ES-I3 (cell line): ENCODE measurements around the gene ERO1B.

ENCODE experiments used
- H3K36me3 ChIP-seq: 2 replicates; pipeline ENCODE4 v1.6.1; 2013; ENCODE audit warnings: mild to moderate bottlenecking, low read length, control low read depth, moderate library complexity; ENCODE audit not compliant: insufficient read depth
- H3K4me1 ChIP-seq: 2 replicates; pipeline ENCODE4 v1.6.1; 2013; ENCODE audit warnings: mild to moderate bottlenecking, control low read depth, low read length; ENCODE audit not compliant: insufficient read depth
- H3K9ac ChIP-seq: 2 replicates; pipeline ENCODE4 v1.6.1; 2013; ENCODE audit warnings: low read depth, mild to moderate bottlenecking, low read length, moderate library complexity
- H3K9me3 ChIP-seq: 2 replicates; pipeline ENCODE4 v1.6.1; 2013; ENCODE audit warnings: mild to moderate bottlenecking, low read length, moderate library complexity; ENCODE audit not compliant: control insufficient read depth, insufficient read depth

Gene ERO1B

DNA sequence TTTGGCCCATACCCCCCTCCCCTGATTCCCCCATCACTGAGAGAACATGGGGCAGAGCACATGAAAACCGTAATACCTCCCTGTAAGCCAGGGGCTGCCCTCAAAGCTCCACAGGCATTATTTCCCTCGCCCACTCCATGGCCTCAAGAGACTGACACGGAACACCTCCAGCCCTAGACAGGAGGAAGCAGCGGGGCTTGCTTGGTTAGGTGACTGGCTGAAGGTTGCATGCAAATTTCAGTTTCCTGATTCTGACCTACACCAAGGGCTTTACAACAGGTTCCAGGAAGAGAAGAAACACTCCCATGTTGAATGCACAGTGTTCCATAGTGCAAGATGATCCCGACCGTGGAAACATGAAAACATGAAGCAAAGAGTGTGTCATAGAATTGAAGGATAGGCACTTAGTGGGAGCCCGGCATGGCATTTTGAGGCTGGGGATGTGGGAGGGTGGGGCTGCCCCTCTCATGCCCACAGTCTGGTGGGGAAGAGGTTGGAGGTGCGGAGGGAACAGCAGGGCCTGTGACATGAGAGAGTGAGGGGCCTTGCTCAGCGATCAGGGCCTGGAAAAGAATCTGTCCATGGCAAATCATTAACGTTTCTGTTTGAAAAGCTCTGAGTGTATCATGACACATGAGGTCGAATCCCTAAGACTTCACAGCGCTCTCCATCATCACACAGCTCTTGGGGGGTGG is 106.0 kb downstream of the ERO1B start:
- no peaks in the 10 kb centered on the region for H3K9me3 ChIP-seq
- H3K4me1 ChIP-seq = no peaks in the 10 kb centered on the region
- H3K36me3 ChIP-seq = no peaks in the 10 kb centered on the region
- no peak overlapping the region for H3K9ac ChIP-seq

- Histone ChIP-seq H3K9ac (no peak overlapping the region), H3K4me1 (no peaks in the 10 kb centered on the region), H3K36me3 (no peaks in the 10 kb centered on the region), H3K9me3 (no peaks in the 10 kb centered on the region)
Observed at GRCh38 chr1:236173174-236173767, 108.5 kb downstream of the ERO1B start.

DNA sequence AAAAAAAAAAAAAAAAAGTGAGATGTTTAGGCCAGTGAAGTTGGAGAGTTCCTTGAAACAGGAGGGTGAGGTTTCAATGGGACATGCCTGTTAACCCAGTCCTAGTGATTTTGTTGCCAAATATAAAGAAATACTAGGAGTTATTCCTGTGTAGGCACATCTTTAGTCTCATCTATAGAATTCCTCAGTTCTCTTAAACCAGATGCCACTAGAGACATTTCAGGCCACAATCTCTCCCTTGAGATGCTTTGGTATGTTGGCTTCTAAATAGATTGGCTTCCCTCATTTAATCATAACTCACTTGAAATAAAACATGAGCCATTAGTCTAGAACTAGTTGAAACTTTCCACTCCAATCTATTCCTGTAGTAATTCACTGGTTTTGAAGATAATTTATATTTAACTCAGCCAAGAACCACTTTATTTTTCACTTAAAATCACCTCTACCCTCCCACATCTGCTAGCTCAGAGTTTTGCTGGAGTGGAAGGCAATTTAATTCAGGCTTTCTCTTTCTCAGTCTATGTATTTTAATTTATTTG is 109.6 kb downstream of the ERO1B start:
- H3K36me3 ChIP-seq = no peaks in the 10 kb centered on the region
- no peaks in the 10 kb centered on the region for H3K9me3 ChIP-seq
- H3K4me1 ChIP-seq = no peaks in the 10 kb centered on the region
- H3K9ac ChIP-seq = no peak overlapping the region

GRCh38 chr1:236168716-236169429 is 112.9 kb downstream of the ERO1B start:
- Histone ChIP-seq H3K9ac (no peak overlapping the region), H3K9me3 (no peaks in the 10 kb centered on the region), H3K36me3 (no peaks in the 10 kb centered on the region), H3K4me1 (no peaks in the 10 kb centered on the region)

GRCh38 chr1:236167578-236167977 is 114.2 kb downstream of the ERO1B start:
- Histone ChIP-seq H3K4me1 (no peaks in the 10 kb centered on the region), H3K9ac (no peak overlapping the region), H3K9me3 (no peaks in the 10 kb centered on the region), H3K36me3 (no peaks in the 10 kb centered on the region)

GRCh38 chr1:236167154-236167553 is 114.6 kb downstream of the ERO1B start:
- no peak overlapping the region for H3K9ac ChIP-seq
- no peaks in the 10 kb centered on the region for H3K9me3 ChIP-seq
- no peaks in the 10 kb centered on the region for H3K36me3 ChIP-seq
- H3K4me1 ChIP-seq = no peaks in the 10 kb centered on the region

- Histone ChIP-seq H3K36me3 (no peaks in the 10 kb centered on the region), H3K4me1 (no peaks in the 10 kb centered on the region), H3K9me3 (peaks cover 3% of the 10 kb centered on the region), H3K9ac (no peak overlapping the region)
Observed at GRCh38 chr1:236166041-236166440, 115.7 kb downstream of the ERO1B start.
